H9 (cell line): Measurements from ENCODE around the gene CNDP1. TPM values are rescaled to one million over a fixed set of nuclear protein-coding genes. Genes with fewer than 3 reads are reported as not detected.

Experiments used
- DNase-seq: peaks from one replicate; pipeline ENCODE4 v3.0.0-alpha.2; 2017
- H2AFZ ChIP-seq: one replicate; pipeline ENCODE4 v1.6.1; 2013; ENCODE audit warnings: mild to moderate bottlenecking, low read length, control low read depth, moderate library complexity
- H2AK5ac ChIP-seq: 2 replicates; pipeline ENCODE4 v1.6.1; 2013; ENCODE audit warnings: low read length, control low read depth, mixed read lengths; ENCODE audit not compliant: insufficient read length
- H2BK120ac ChIP-seq: one replicate; pipeline ENCODE4 v1.6.1; 2013; ENCODE audit warnings: low read depth, mild to moderate bottlenecking, low read length, control low read depth, inconsistent platforms; ENCODE audit not compliant: poor library complexity, severe bottlenecking
- H2BK12ac ChIP-seq: 2 replicates; pipeline ENCODE4 v1.6.1; 2013; ENCODE audit warnings: low read length, control low read depth, mixed read lengths, low read depth; ENCODE audit not compliant: insufficient read length
- H2BK15ac ChIP-seq: 2 replicates; pipeline ENCODE4 v1.6.1; 2013; ENCODE audit warnings: low read depth, low read length, control low read depth
- H2BK20ac ChIP-seq: one replicate; pipeline ENCODE4 v1.6.1; 2013; ENCODE audit warnings: low read depth, mild to moderate bottlenecking, low read length, control low read depth, inconsistent platforms; ENCODE audit not compliant: poor library complexity, severe bottlenecking
- H2BK5ac ChIP-seq: 2 replicates; pipeline ENCODE4 v1.6.1; 2013; ENCODE audit warnings: low read length, control low read depth, mixed read lengths; ENCODE audit not compliant: insufficient read length
- H3K14ac ChIP-seq: 2 replicates; pipeline ENCODE4 v1.6.1; 2013; ENCODE audit warnings: low read length, control low read depth; ENCODE audit not compliant: insufficient read depth
- H3K18ac ChIP-seq: 2 replicates; pipeline ENCODE4 v1.6.1; 2013; ENCODE audit warnings: low read depth, mild to moderate bottlenecking, mixed read lengths, low read length, control low read depth; ENCODE audit not compliant: insufficient read length
- H3K23ac ChIP-seq: 2 replicates; pipeline ENCODE4 v1.6.1; 2013; ENCODE audit warnings: low read length, control low read depth, mixed read lengths, low read depth; ENCODE audit not compliant: insufficient read length
- H3K23me2 ChIP-seq: 2 replicates; pipeline ENCODE4 v1.6.1; 2013; ENCODE audit warnings: low read depth, mild to moderate bottlenecking, mixed read lengths, low read length, control low read depth; ENCODE audit not compliant: insufficient read length, poor library complexity, severe bottlenecking
- H3K27ac ChIP-seq: 2 replicates; pipeline ENCODE4 v1.5.1; 2013; ENCODE audit warnings: low read length, control low read depth, mixed read lengths, low read depth; ENCODE audit not compliant: insufficient read length
- H3K27me3 ChIP-seq: 2 replicates; pipeline ENCODE4 v1.6.1; 2013; ENCODE audit warnings: low read length, control low read depth, inconsistent platforms; ENCODE audit not compliant: insufficient read depth
- H3K4ac ChIP-seq: 2 replicates; pipeline ENCODE4 v1.6.1; 2013; ENCODE audit warnings: low read depth, mild to moderate bottlenecking, control low read depth, inconsistent platforms, low read length, moderate library complexity
- H3K4me1 ChIP-seq: 2 replicates; pipeline ENCODE4 v1.6.1; 2013; ENCODE audit warnings: low read length, control low read depth, inconsistent platforms; ENCODE audit not compliant: insufficient read depth
- H3K4me2 ChIP-seq: 2 replicates; pipeline ENCODE4 v1.6.1; 2013; ENCODE audit warnings: low read length, control low read depth, mixed read lengths; ENCODE audit not compliant: insufficient read length, insufficient read depth
- H3K56ac ChIP-seq: 2 replicates; pipeline ENCODE4 v1.6.1; 2013; ENCODE audit warnings: low read depth, mild to moderate bottlenecking, mixed read lengths, low read length, control low read depth; ENCODE audit not compliant: insufficient read length
- H3K79me1 ChIP-seq: 2 replicates; pipeline ENCODE4 v1.6.1; 2013; ENCODE audit warnings: low read depth, mild to moderate bottlenecking, moderate library complexity, low read length, control low read depth, inconsistent platforms; ENCODE audit not compliant: insufficient read depth, poor library complexity, severe bottlenecking
- H3K79me2 ChIP-seq: 2 replicates; pipeline ENCODE4 v1.6.1; 2013; ENCODE audit warnings: low read length, control low read depth, inconsistent platforms; ENCODE audit not compliant: insufficient read depth
- H3K9ac ChIP-seq: 2 replicates; pipeline ENCODE4 v1.6.1; 2013; ENCODE audit warnings: low read length, control low read depth, mixed read lengths; ENCODE audit not compliant: insufficient read length; ENCODE audit errors: extremely low read depth
- H3K9me3 ChIP-seq: one replicate; pipeline ENCODE4 v1.6.1; 2013; ENCODE audit warnings: low read depth, low read length, inconsistent platforms; ENCODE audit not compliant: control insufficient read depth
- H3T11ph ChIP-seq: one replicate; pipeline ENCODE4 v1.6.1; 2013; ENCODE audit warnings: mild to moderate bottlenecking, low read length, control low read depth, inconsistent platforms
- H4K20me1 ChIP-seq: one replicate; pipeline ENCODE4 v1.6.1; 2013; ENCODE audit not compliant: control insufficient read depth, insufficient read length, insufficient read depth
- H4K5ac ChIP-seq: 2 replicates; pipeline ENCODE4 v1.6.1; 2013; ENCODE audit warnings: low read depth, mild to moderate bottlenecking, mixed read lengths, low read length, control low read depth; ENCODE audit not compliant: insufficient read length
- H4K8ac ChIP-seq: replicated peaks from 2 replicates; pipeline ENCODE4 v1.6.1; 2013; ENCODE audit warnings: low read length, control low read depth, mixed read lengths, low read depth; ENCODE audit not compliant: insufficient read length
- H4K91ac ChIP-seq: 2 replicates; pipeline ENCODE4 v1.6.1; 2013; ENCODE audit warnings: low read depth, mild to moderate bottlenecking, moderate library complexity, mixed read lengths, low read length, control low read depth; ENCODE audit not compliant: insufficient read length
- H3K27ac Mint-ChIP-seq, 3 experiments: 2 replicates in 2 of 3; 3 replicates in 1 of 3; pipeline ENCODE4 v1.8.0; 2020 to 2021; ENCODE audit warnings: mixed read lengths in 3 of 3, mild to moderate bottlenecking in 1 of 3, moderate library complexity in 1 of 3
- H3K27me3 Mint-ChIP-seq: 2 replicates; pipeline ENCODE4 v1.8.0; 2021; ENCODE audit warnings: low read depth, mild to moderate bottlenecking, moderate library complexity, mixed read lengths
- H3K36me3 Mint-ChIP-seq, 3 experiments: 2 replicates in 2 of 3; 3 replicates in 1 of 3; pipeline ENCODE4 v1.8.0; 2020 to 2021; ENCODE audit warnings: low read depth in 3 of 3, mixed read lengths in 3 of 3; ENCODE audit not compliant: insufficient read depth in 1 of 3
- H3K4me1 Mint-ChIP-seq, 2 experiments: 2 replicates each; pipeline ENCODE4 v1.8.0; 2020; ENCODE audit warnings: mixed read lengths in 2 of 2
- H3K4me3 Mint-ChIP-seq, 2 experiments: 2 replicates in 1 of 2; 3 replicates in 1 of 2; pipeline ENCODE4 v1.8.0; 2020 to 2021; ENCODE audit warnings: mild to moderate bottlenecking in 2 of 2, mixed read lengths in 2 of 2, moderate library complexity in 1 of 2
- H3K9me3 Mint-ChIP-seq, 2 experiments: 2 replicates in 1 of 2; 3 replicates in 1 of 2; pipeline ENCODE4 v1.8.0; 2020; ENCODE audit warnings: mild to moderate bottlenecking in 2 of 2, mixed read lengths in 2 of 2, moderate library complexity in 1 of 2
- CTCF ChIP-seq: fragments of 200-600 bp; sonication (generic); conservative IDR thresholded peaks from 3 replicates; pipeline ENCODE4 v1.8.0; 2021; ENCODE audit warnings: antibody characterized with exemption, mild to moderate bottlenecking
- WGBS: extraction: QIAGEN DNeasy Blood & Tissue Kit; methylation state at CpG from one replicate; pipeline ENCODE4 v1.1.7; 2013; ENCODE audit warnings: missing lambda C conversion rate, low lambda C conversion rate, mixed read lengths; ENCODE audit not compliant: insufficient read length; ENCODE audit errors: extremely low coverage; 5-methylcytosine and 5-hydroxymethylcytosine counted together
- total RNA-seq: library from RNA; stranded (reverse); gene quantifications from 2 replicates; pipeline ENCODE4 v1.2.1, GENCODE V29; 2021

Gene CNDP1
- total RNA-seq, 1 experiment from 2014 or later, result not detected

DNA sequence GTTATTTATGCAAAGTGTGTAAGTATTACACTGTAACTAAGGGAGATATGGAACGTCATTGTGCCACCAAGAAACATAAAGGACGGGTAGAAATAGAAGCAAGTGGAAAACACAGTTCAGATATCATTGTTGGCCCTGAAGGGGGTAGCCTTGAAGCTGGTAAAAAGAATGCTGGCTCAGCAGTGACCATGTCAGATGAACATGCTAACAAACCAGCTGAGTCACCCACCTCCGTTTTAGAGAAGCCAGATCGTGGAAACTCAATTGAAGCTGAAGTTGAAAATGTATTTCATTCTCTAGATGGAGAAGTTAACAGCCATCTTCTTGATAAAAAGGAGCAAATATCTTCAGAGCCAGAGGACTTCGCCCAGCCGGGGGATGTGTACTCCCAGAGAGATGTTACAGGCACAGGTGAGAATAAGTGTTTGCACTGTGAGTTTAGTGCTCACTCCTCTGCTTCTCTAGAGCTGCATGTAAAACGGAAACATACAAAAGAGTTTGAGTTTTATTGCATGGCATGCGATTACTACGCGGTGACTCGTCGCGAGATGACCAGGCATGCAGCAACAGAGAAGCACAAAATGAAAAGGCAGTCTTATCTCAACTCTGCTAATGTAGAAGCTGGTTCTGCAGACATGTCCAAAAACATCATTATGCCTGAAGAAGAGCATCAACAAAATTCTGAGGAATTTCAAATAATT, 99.5 kb downstream of the CNDP1 start:
- Histone ChIP-seq H3K14ac (no peak overlapping the region), H2BK12ac (no peak overlapping the region), H3K18ac (no peak overlapping the region), H4K20me1 (no peaks in the 10 kb centered on the region), H3K9me3 (no peaks in the 10 kb centered on the region), H3K23ac (no peak overlapping the region), H4K91ac (no peak overlapping the region), H3K79me1 (no peaks in the 10 kb centered on the region), H3T11ph (no peak overlapping the region), H2BK20ac (no peak overlapping the region), H3K27me3 (no peaks in the 10 kb centered on the region), H2BK120ac (no peak overlapping the region), H2BK5ac (no peak overlapping the region), H2AFZ (no peak overlapping the region), H3K23me2 (no peaks in the 10 kb centered on the region), H3K27ac (no peak overlapping the region), H3K56ac (no peak overlapping the region), H4K5ac (no peak overlapping the region), H3K9ac (no peak overlapping the region), H4K8ac (no peak overlapping the region), H2BK15ac (no peak overlapping the region), H3K4me1 (no peaks in the 10 kb centered on the region; the same call in 1 of the 2 replicates), H3K4ac (no peak overlapping the region), H3K79me2 (no peaks in the 10 kb centered on the region), H2AK5ac (no peak overlapping the region), H3K4me2 (no peak overlapping the region)
- Mint-ChIP-seq H3K4me1 (peaks cover 10 to 12% of the 10 kb centered on the region in 2 experiments), H3K4me3 (no peak overlapping the region), H3K36me3 (peaks cover 3 to 13% (median 11%) of the 10 kb centered on the region in 3 experiments; a peak in 4 of 7 replicates), H3K9me3 (no peaks in the 10 kb centered on the region), H3K27me3 (no peaks in the 10 kb centered on the region), H3K27ac (no peak overlapping the region; a peak in 1 of 7 replicates)
- DNase-seq, result no peak
- no CpG with 5 or more reads among the region's 13 CpGs for WGBS
- TF ChIP-seq CTCF, result no peak
